Activated CD8-positive, alpha-beta memory T cell treated with anti-CD3 and anti-CD28 coated beads, Interleukin-2, amount 50 U/mL, for 1 hour (primary cell): ENCODE measurements around the gene ZNF287.
A peak's percentile ranks its signal among the peaks of the same experiment; 100 is the strongest.
"Not testable (repeated sequence)": the region's sequence is repeated elsewhere in the genome, so short reads cannot be mapped to it uniquely, and the experiment has no call there.

Experiments
- DNase-seq: peaks from one replicate; pipeline ENCODE4 v3.0.0-alpha.2; 2020; ENCODE audit errors: extremely low read depth

Gene ZNF287

GRCh38 chr17:16568541-16569357 is at the start of gene ZNF287:
Gene ZNF287 (minus strand): TSS chr17:16569204. CDS start chr17:16567731, 1,473 bp downstream.
- DNase-seq = peak; percentile 93

- no peak for DNase-seq
Measured at GRCh38 chr17:16617481-16618060, 48.6 kb upstream of the ZNF287 start.

- no peak for DNase-seq
Measured at GRCh38 chr17:16599537-16599936, 30.5 kb upstream of the ZNF287 start.

- no peak for DNase-seq
Measured at GRCh38 chr17:16593356-16594102, 24.5 kb upstream of the ZNF287 start.

GRCh38 chr17:16589097-16589969 is 20.3 kb upstream of the ZNF287 start:
- DNase-seq = peak; percentile 79

GRCh38 chr17:16585796-16586195 is 16.8 kb upstream of the ZNF287 start:
- DNase-seq = no peak

GRCh38 chr17:16584273-16584995 is 15.4 kb upstream of the ZNF287 start:
- peak; percentile 85 for DNase-seq

GRCh38 chr17:16583781-16584180 is 14.8 kb upstream of the ZNF287 start:
- no peak for DNase-seq

- no peak for DNase-seq
Measured at GRCh38 chr17:16573466-16573865, 4.5 kb upstream of the ZNF287 start.

GRCh38 chr17:16569358-16569712 is 331 bp upstream of the ZNF287 start:
- DNase-seq = no peak

- no peak for DNase-seq
Measured at GRCh38 chr17:16552637-16553045, 16.4 kb downstream of the ZNF287 start.

GRCh38 chr17:16551878-16552636 is 16.9 kb downstream of the ZNF287 start:
- DNase-seq = no peak

- DNase-seq = no peak
Measured at GRCh38 chr17:16537130-16537458, 31.9 kb downstream of the ZNF287 start.

- no peak for DNase-seq
Measured at GRCh38 chr17:16534236-16534635, 34.8 kb downstream of the ZNF287 start.

- no peak for DNase-seq
Measured at GRCh38 chr17:16529906-16530305, 39.1 kb downstream of the ZNF287 start.

GRCh38 chr17:16527298-16527697 is 41.7 kb downstream of the ZNF287 start:
- DNase-seq = no peak

- DNase-seq = not testable (repeated sequence)
Measured at GRCh38 chr17:16525556-16525955, 43.4 kb downstream of the ZNF287 start.

- peak; percentile 41 for DNase-seq
Measured at GRCh38 chr17:16521070-16521727, 47.8 kb downstream of the ZNF287 start.

- DNase-seq = no peak
Measured at GRCh38 chr17:16519021-16519420, 50.0 kb downstream of the ZNF287 start.

- no peak for DNase-seq
Measured at GRCh38 chr17:16517477-16517876, 51.5 kb downstream of the ZNF287 start.
